Fibroblast of lung (primary cell): ENCODE data around the gene CREG1.

ENCODE experiments used
- CTCF ChIP-seq, 2 donors: IDR thresholded peaks in 1 of 2; conservative IDR thresholded peaks in 1 of 2; 1 replicate in 1 of 2; 2 replicates in 1 of 2; pipeline ENCODE4 v1.5.1; 2011 to 2012; ENCODE audit warnings: low read length in 2 of 2, control low read depth in 1 of 2, inconsistent platforms in 1 of 2, low read depth in 1 of 2, mild to moderate bottlenecking in 1 of 2
- EZH2 ChIP-seq: IDR thresholded peaks from 2 replicates; pipeline ENCODE4 v1.5.1; 2012; ENCODE audit warnings: low read length, control low read depth, mild to moderate bottlenecking; ENCODE audit errors: missing control alignments

GRCh38 chr1:167528057-167528728 lies 25.4 kb downstream of the CREG1 start:
- TF ChIP-seq CTCF (conservative IDR thresholded peaks at IDR 0.05 in 1 of 2, IDR thresholded peaks at IDR 0.05 in 1 of 2; ENCODE audit: low read depth in 1 of 2, low read length in 2 of 2) (no peak), EZH2 (no peak)
